Adipocyte (in vitro differentiated cells): ENCODE results near the gene CCDC179.

ENCODE experiments used
- DNase-seq: peaks from one replicate; pipeline ENCODE4 v3.0.0-alpha.2; 2015; ENCODE audit warnings: low read depth
- H3K27me3 ChIP-seq: replicated peaks from 2 replicates; pipeline ENCODE4 v1.7.0; 2013; ENCODE audit warnings: mild to moderate bottlenecking, low read length, moderate library complexity; ENCODE audit not compliant: control insufficient read depth, insufficient read depth
- H3K36me3 ChIP-seq: 2 replicates; pipeline ENCODE4 v1.7.0; 2013; ENCODE audit warnings: low read length, mild to moderate bottlenecking, moderate library complexity; ENCODE audit not compliant: control insufficient read depth, insufficient read depth, severe bottlenecking
- H3K4me1 ChIP-seq: 2 replicates; pipeline ENCODE4 v1.7.0; 2013; ENCODE audit warnings: mild to moderate bottlenecking, low read length, moderate library complexity; ENCODE audit not compliant: control insufficient read depth, insufficient read depth
- H3K4me3 ChIP-seq: 2 replicates; pipeline ENCODE4 v1.7.0; 2013; ENCODE audit warnings: mild to moderate bottlenecking, low read length, moderate library complexity
- H3K9ac ChIP-seq: 2 replicates; pipeline ENCODE4 v1.7.0; 2013; ENCODE audit warnings: mild to moderate bottlenecking, low read length, moderate library complexity
- H3K9me3 ChIP-seq: 2 replicates; pipeline ENCODE4 v1.7.0; 2013; ENCODE audit warnings: mild to moderate bottlenecking, low read length, moderate library complexity; ENCODE audit not compliant: control insufficient read depth

Gene CCDC179

DNA sequence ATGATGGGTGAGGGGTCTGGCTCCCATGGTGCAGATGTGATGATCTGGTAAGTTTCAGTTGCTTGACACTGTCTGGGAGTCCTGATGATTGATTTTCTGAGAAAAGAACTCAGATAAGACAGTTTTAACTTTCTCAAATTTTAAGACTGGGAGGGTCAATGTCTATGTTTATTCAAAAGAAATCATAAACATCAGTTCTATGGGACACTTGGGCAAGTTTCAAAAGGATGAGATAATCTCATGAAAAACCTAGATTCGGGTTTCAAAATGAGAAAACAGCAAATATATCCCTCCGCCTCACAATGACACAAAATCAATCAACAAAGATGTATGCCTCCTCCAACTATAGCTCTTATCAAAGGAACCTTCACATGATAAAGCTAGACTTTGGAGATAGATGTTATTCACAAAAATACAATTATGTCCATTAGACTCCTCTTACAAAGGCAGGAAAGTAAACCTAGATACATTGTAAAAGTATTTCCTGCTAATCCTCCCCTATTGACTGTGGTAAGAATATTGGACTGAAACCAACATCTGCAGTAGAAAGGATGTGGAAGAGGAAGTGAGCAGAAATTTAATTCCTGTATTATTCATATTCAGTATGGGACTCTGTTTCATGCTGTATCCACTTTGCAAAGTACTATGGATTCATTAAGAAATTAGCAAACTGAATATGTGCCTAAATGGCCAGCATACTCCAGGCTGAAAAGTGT, 52.3 kb downstream of the CCDC179 start:
- H3K9me3 ChIP-seq: no peaks in the 10 kb centered on the region
- peak; percentile 7 for DNase-seq
- H3K4me1 ChIP-seq: no peaks in the 10 kb centered on the region
- no peak overlapping the region for H3K4me3 ChIP-seq
- no peaks in the 10 kb centered on the region for H3K36me3 ChIP-seq
- H3K9ac ChIP-seq: no peak overlapping the region
- H3K27me3 ChIP-seq: no peaks in the 10 kb centered on the region

DNA sequence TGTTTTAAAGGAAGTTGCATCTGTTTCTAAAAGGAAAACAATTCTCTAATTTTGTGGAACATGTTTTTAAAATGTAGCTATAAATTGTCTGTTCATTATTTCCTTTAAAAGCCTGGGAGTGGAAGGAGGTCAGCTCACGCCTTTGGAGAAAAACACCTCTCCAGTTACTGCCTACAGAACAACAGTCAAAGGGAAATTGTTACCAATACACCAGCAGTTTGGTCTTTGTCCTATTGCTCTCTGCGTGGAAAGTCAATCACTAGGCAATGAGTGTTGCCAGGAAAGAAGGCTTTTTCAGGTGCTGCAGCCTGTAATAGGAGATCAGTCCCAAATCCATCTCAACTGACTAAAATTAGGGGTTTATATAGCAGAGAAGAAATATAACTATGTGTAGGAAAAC, 52.9 kb downstream of the CCDC179 start:
- no peaks in the 10 kb centered on the region for H3K36me3 ChIP-seq
- H3K4me1 ChIP-seq: no peaks in the 10 kb centered on the region
- no peak overlapping the region for H3K9ac ChIP-seq
- H3K4me3 ChIP-seq: no peak overlapping the region
- H3K9me3 ChIP-seq: no peaks in the 10 kb centered on the region
- no peak for DNase-seq
- H3K27me3 ChIP-seq: no peaks in the 10 kb centered on the region

GRCh38 chr11:22802861-22803260, 57.4 kb downstream of the CCDC179 start:
- Histone ChIP-seq H3K27me3 (no peaks in the 10 kb centered on the region), H3K9ac (no peak overlapping the region), H3K4me3 (no peak overlapping the region), H3K9me3 (no peaks in the 10 kb centered on the region), H3K36me3 (no peaks in the 10 kb centered on the region), H3K4me1 (no peaks in the 10 kb centered on the region)
- DNase-seq: no peak

- DNase-seq: no peak
- H3K9me3 ChIP-seq: no peaks in the 10 kb centered on the region
- no peaks in the 10 kb centered on the region for H3K4me1 ChIP-seq
- no peaks in the 10 kb centered on the region for H3K36me3 ChIP-seq
- H3K27me3 ChIP-seq: no peaks in the 10 kb centered on the region
- no peak overlapping the region for H3K4me3 ChIP-seq
- H3K9ac ChIP-seq: no peak overlapping the region
These were observed 59.8 kb downstream of the CCDC179 start for GRCh38 chr11:22800482-22800881.

- Histone ChIP-seq H3K36me3 (no peaks in the 10 kb centered on the region), H3K9ac (no peak overlapping the region), H3K4me3 (no peak overlapping the region), H3K27me3 (no peaks in the 10 kb centered on the region), H3K4me1 (peaks cover 6% of the 10 kb centered on the region), H3K9me3 (no peaks in the 10 kb centered on the region)
- DNase-seq: no peak
These were observed 61.4 kb downstream of the CCDC179 start for GRCh38 chr11:22798901-22799300.

DNA sequence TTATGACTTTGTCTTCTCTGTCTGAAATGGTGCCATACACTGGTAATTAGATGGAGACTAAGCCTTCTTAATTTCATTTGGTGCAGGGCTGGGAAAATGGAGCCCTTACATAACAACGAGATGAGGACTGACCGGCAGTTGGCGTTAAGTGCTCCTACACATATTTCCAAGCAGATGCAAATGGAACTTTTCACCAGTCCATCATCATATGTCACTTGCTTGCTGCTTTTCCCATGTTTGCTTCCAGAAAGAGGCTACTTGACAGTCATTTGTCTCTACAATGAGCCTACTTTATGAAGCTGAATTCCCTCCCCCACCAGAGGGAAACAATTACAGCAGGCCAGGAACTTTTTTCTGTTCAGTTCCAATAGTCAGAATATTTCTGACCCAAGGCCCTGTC, 63.2 kb downstream of the CCDC179 start:
- H3K4me3 ChIP-seq: no peak overlapping the region
- no peaks in the 10 kb centered on the region for H3K9me3 ChIP-seq
- no peak overlapping the region for H3K9ac ChIP-seq
- H3K36me3 ChIP-seq: no peaks in the 10 kb centered on the region
- DNase-seq: no peak
- peaks cover 16% of the 10 kb centered on the region for H3K4me1 ChIP-seq
- no peaks in the 10 kb centered on the region for H3K27me3 ChIP-seq
